Endothelial cell of umbilical vein (primary cell): Measurements from ENCODE around the gene ATP6AP2. TPM values are rescaled to one million over a fixed set of nuclear protein-coding genes. Genes with fewer than 3 reads are reported as not detected.

Source experiments
- BruUV-seq: library from RNA; stranded (reverse); fragments of 400-500 nt; replicated peaks from 2 replicates; lab custom pipeline; 2021; lab: Mats Ljungman, UMichigan
- CTCF ChIA-PET: fragments of 300-600, 350-600 bp; sonication (Branson Sonifier 250); formaldehyde crosslinking; loops from one replicate; lab custom pipeline; 2021; ENCODE audit warnings: antibody characterized with exemption, inconsistent platforms; lab: Charles Lee
- POLR2A ChIA-PET: fragments of 300-600, 350-600 bp; sonication (Branson Sonifier 250); formaldehyde crosslinking; loops from one replicate; lab custom pipeline; 2021; ENCODE audit warnings: antibody characterized with exemption, inconsistent platforms; lab: Charles Lee
- DNase-seq: peaks from one replicate; pipeline ENCODE4 v3.0.0-alpha.2; 2011; ENCODE audit warnings: low read depth, low spot score
- FAIRE-seq: peaks from 2 replicates; lab custom pipeline; 2011; peaks lifted over from hg19 to GRCh38; lab: Jason Lieb, UNC
- H2AFZ ChIP-seq: 2 replicates; pipeline ENCODE4 v1.6.0; 2012; ENCODE audit warnings: low read depth, low read length, control low read depth, inconsistent platforms
- H3K27ac ChIP-seq: 2 replicates; pipeline ENCODE4 v1.5.1; 2011; ENCODE audit warnings: low read depth, mild to moderate bottlenecking, control low read depth, low read length, moderate library complexity; ENCODE audit not compliant: insufficient read depth
- H3K27me3 ChIP-seq, 2 experiments: 2 replicates each; pipeline versions ENCODE4 v1.6.0 to v1.6.1; 2011; ENCODE audit warnings: low read length in 2 of 2, mixed read lengths in 1 of 2; ENCODE audit not compliant: control insufficient read depth in 2 of 2, insufficient read depth in 2 of 2
- H3K36me3 ChIP-seq, 2 experiments: 2 replicates in 1 of 2; 3 replicates in 1 of 2; pipeline ENCODE4 v1.5.1; 2011; ENCODE audit warnings: low read length in 2 of 2, mild to moderate bottlenecking in 1 of 2, moderate library complexity in 1 of 2; ENCODE audit not compliant: control insufficient read depth in 2 of 2, insufficient read depth in 2 of 2; ENCODE audit errors: extremely low read depth in 1 of 2
- H3K4me1 ChIP-seq: 3 replicates; pipeline ENCODE4 v1.5.1; 2011; ENCODE audit warnings: mild to moderate bottlenecking, low read length; ENCODE audit not compliant: control insufficient read depth, insufficient read depth; ENCODE audit errors: extremely low read depth
- H3K4me2 ChIP-seq: 2 replicates; pipeline ENCODE4 v1.6.1; 2011; ENCODE audit warnings: low read length, control low read depth, mixed read lengths; ENCODE audit not compliant: insufficient read depth
- H3K4me3 ChIP-seq, 3 experiments: fragments of 200-600 bp in 1 of 3; sonication (generic), shearing (Covaris generic) in 1 of 3; replicated peaks in 1 of 3; 2 replicates each; pipeline ENCODE4 v1.5.1; 2011 to 2016; ENCODE audit warnings: control low read depth in 3 of 3, low read length in 3 of 3, mild to moderate bottlenecking in 2 of 3, inconsistent platforms in 1 of 3, low read depth in 1 of 3, moderate library complexity in 1 of 3; ENCODE audit not compliant: insufficient read depth in 1 of 3
- H3K79me2 ChIP-seq: 2 replicates; pipeline ENCODE4 v1.6.0; 2012; ENCODE audit warnings: low read length, inconsistent platforms; ENCODE audit not compliant: control insufficient read depth, insufficient read depth
- H3K9ac ChIP-seq: replicated peaks from 2 replicates; pipeline ENCODE3; 2011; ENCODE audit warnings: low read length, control low read depth; ENCODE audit not compliant: insufficient read depth; ENCODE audit errors: extremely low read depth
- H3K9me1 ChIP-seq: replicated peaks from 3 replicates; pipeline ENCODE4 v1.6.0; 2011; ENCODE audit warnings: mild to moderate bottlenecking, low read length; ENCODE audit not compliant: control insufficient read depth, insufficient read depth; ENCODE audit errors: extremely low read depth
- H3K9me3 ChIP-seq: replicated peaks from 2 replicates; pipeline ENCODE4 v1.5.1; 2012; ENCODE audit warnings: low read length, inconsistent platforms; ENCODE audit not compliant: control insufficient read depth, insufficient read depth
- H4K20me1 ChIP-seq: replicated peaks from 2 replicates; pipeline ENCODE3; 2011; ENCODE audit warnings: mild to moderate bottlenecking, low read length; ENCODE audit not compliant: control insufficient read depth, insufficient read depth; ENCODE audit errors: extremely low read depth
- EZH2 ChIP-seq: IDR thresholded peaks from 2 replicates; pipeline ENCODE4 v1.6.1; 2012; ENCODE audit warnings: borderline replicate concordance, low read depth, mild to moderate bottlenecking, moderate library complexity, low read length, inconsistent platforms; ENCODE audit not compliant: severe bottlenecking
- FOS ChIP-seq: IDR thresholded peaks from 2 replicates; pipeline ENCODE4 v1.6.1; 2011; ENCODE audit warnings: mild to moderate bottlenecking, low read length, moderate library complexity, borderline replicate concordance; ENCODE audit not compliant: insufficient read depth
- GATA2 ChIP-seq: IDR thresholded peaks from 2 replicates; pipeline ENCODE4 v1.7.0; 2011; ENCODE audit warnings: low read depth, mild to moderate bottlenecking, moderate library complexity, mixed read lengths, low read length; ENCODE audit not compliant: insufficient read length, insufficient read depth
- JUN ChIP-seq: IDR thresholded peaks from 2 replicates; pipeline ENCODE4 v1.6.1; 2011; ENCODE audit warnings: borderline replicate concordance, low read depth; ENCODE audit not compliant: insufficient read length, insufficient read depth
- MYC ChIP-seq: IDR thresholded peaks from one replicate; pipeline ENCODE4 v1.6.1; 2011; ENCODE audit warnings: mild to moderate bottlenecking, low read depth, low read length
- POLR2A ChIP-seq: IDR thresholded peaks from 2 replicates; pipeline ENCODE4 v1.6.1; 2012; ENCODE audit warnings: low read depth, mild to moderate bottlenecking, control low read depth, low read length
- POLR2AphosphoS5 ChIP-seq: IDR thresholded peaks from 2 replicates; pipeline ENCODE4 v1.6.1; 2012; ENCODE audit warnings: low read depth, mild to moderate bottlenecking, control low read depth, low read length, moderate library complexity; ENCODE audit not compliant: insufficient read depth
- dilution Hi-C: fragments of 300-500 bp; cut with MboI; formaldehyde crosslinking; loops from one replicate; pipeline ENCODE4 v1.15.0; 2019; ENCODE audit warnings: low sequenced_read_pairs; ENCODE audit not compliant: extremely low pct_ligation_motif_present
- intact Hi-C: fragments of 100-400 bp; cut with micrococcal nuclease; formaldehyde crosslinking; loops from one replicate; pipeline ENCODE4 v1.10.0; 2022
- polyA plus RNA-seq, 4 experiments: library from polyadenylated mRNA; depleted of rRNA in 3 of 4; stranded (reverse) in 3 of 4; unstranded in 1 of 4; fragments of >200 nt; gene quantifications; 2 replicates each; pipeline versions ENCODE4 v1.2.1 to v1.2.3, GENCODE V29; 2011 to 2012; ENCODE audit warnings: missing spikeins in 1 of 4
- total RNA-seq: library from RNA; stranded (reverse); gene quantifications from 2 replicates; pipeline ENCODE4 v1.2.3, GENCODE V29; 2021
- TF ChIP-seq, protein P1 (sequence below), 2 donors: IDR thresholded peaks; 1 replicate in 1 of 2; 2 replicates in 1 of 2; pipeline ENCODE4 v1.5.1; 2011; ENCODE audit warnings: low read length in 2 of 2, mild to moderate bottlenecking in 2 of 2, moderate library complexity in 2 of 2, control low read depth in 1 of 2, inconsistent platforms in 1 of 2, low read depth in 1 of 2; ENCODE audit not compliant: insufficient read depth in 1 of 2; ENCODE audit errors: extremely low read depth in 1 of 2
- TF ChIP-seq, protein P2 (sequence below): IDR thresholded peaks from 2 replicates; pipeline ENCODE4 v1.6.1; 2011; ENCODE audit not compliant: insufficient read depth, insufficient read length

Gene ATP6AP2
- total and polyA plus RNA-seq, 2 donors (not counting 3 experiments of a cell fraction or from before 2014, with no cell fraction given), result 84.6 to 95.9 TPM

DNA sequence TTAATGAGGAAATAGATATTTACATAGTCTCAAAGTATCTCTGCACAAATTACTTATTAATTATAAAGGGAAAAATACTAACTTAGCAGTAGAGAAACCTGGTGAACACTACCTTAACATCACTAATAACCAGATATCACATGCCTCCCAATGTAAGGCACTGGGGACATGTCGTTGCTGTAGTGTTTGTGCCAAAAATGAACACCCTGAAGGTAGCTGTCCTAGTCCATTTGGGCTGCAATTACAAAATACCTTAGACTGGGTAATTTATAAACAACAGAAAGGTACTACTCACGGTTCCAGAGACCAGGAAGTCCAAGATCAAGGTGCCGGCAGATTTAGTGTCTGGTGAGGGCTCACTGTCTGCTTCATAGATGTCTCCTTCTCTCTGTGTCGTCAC is 31.7 kb downstream of the ATP6AP2 start:
- TF ChIP-seq GATA2 (no peak), MYC (no peak), EZH2 (no peak), POLR2AphosphoS5 (no peak), FOS (no peak), POLR2A (no peak), JUN (no peak)
- TF ChIP-seq, protein P1, sequence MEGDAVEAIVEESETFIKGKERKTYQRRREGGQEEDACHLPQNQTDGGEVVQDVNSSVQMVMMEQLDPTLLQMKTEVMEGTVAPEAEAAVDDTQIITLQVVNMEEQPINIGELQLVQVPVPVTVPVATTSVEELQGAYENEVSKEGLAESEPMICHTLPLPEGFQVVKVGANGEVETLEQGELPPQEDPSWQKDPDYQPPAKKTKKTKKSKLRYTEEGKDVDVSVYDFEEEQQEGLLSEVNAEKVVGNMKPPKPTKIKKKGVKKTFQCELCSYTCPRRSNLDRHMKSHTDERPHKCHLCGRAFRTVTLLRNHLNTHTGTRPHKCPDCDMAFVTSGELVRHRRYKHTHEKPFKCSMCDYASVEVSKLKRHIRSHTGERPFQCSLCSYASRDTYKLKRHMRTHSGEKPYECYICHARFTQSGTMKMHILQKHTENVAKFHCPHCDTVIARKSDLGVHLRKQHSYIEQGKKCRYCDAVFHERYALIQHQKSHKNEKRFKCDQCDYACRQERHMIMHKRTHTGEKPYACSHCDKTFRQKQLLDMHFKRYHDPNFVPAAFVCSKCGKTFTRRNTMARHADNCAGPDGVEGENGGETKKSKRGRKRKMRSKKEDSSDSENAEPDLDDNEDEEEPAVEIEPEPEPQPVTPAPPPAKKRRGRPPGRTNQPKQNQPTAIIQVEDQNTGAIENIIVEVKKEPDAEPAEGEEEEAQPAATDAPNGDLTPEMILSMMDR (IDR thresholded peaks at IDR 0.05; ENCODE audit: extremely low read depth in 1 of 2, insufficient read depth in 1 of 2, low read depth in 1 of 2, low read length in 2 of 2), result no peak
- TF ChIP-seq, protein P2, sequence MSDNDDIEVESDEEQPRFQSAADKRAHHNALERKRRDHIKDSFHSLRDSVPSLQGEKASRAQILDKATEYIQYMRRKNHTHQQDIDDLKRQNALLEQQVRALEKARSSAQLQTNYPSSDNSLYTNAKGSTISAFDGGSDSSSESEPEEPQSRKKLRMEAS, result no peak
- no TSS peak for BruUV-seq
- Histone ChIP-seq H3K9ac (no peak overlapping the region), H2AFZ (no peak overlapping the region), H3K4me1 (no peaks in the 10 kb centered on the region), H3K4me3 (no peak overlapping the region), H4K20me1 (no peaks in the 10 kb centered on the region), H3K27me3 (no peaks in the 10 kb centered on the region), H3K4me2 (no peak overlapping the region), H3K9me1 (no peaks in the 10 kb centered on the region), H3K36me3 (no peaks in the 10 kb centered on the region), H3K79me2 (no peaks in the 10 kb centered on the region), H3K27ac (no peak overlapping the region), H3K9me3 (no peaks in the 10 kb centered on the region)
- ChIA-PET POLR2A (no interaction called here), CTCF (no interaction called here)
- FAIRE-seq (no peak), DNase-seq (no peak)
- dilution Hi-C loops (no loop called here), intact Hi-C loops (no loop called here)
